Lung (tissue), 12 donors: ENCODE measurements around the gene SLCO2A1. TPM values are rescaled to one million over a fixed set of nuclear protein-coding genes. Genes with fewer than 3 reads are reported as not detected.

Experiments used
- ATAC-seq: fragments of 200-7000 bp; cut with Tn5 transposase; one replicate; pipeline ENCODE4 v1.9.1; 2020; ENCODE audit warnings: moderate number of reproducible peaks; ENCODE audit not compliant: insufficient read depth, low FRiP score
- DNase-seq, 3 donors: peaks; one replicate each; pipeline ENCODE4 v3.0.0-alpha.2; 2013 to 2017
- H3K27ac ChIP-seq, 2 donors: one replicate each; pipeline ENCODE4 v1.5.1; 2013; ENCODE audit warnings: mild to moderate bottlenecking in 2 of 2, moderate library complexity in 2 of 2, control low read depth in 1 of 2, inconsistent platforms in 1 of 2, low read depth in 1 of 2, low read length in 1 of 2
- H3K27me3 ChIP-seq, 3 donors: one replicate each; pipeline ENCODE4 v1.5.1; 2013; ENCODE audit warnings: low read length in 2 of 3; ENCODE audit not compliant: control insufficient read depth in 3 of 3, insufficient read depth in 3 of 3
- H3K36me3 ChIP-seq, 4 donors: one replicate each; pipeline ENCODE4 v1.5.1; 2013; ENCODE audit warnings: low read length in 4 of 4, mild to moderate bottlenecking in 1 of 4, moderate library complexity in 1 of 4; ENCODE audit not compliant: control insufficient read depth in 4 of 4, insufficient read depth in 4 of 4
- H3K4me1 ChIP-seq, 5 donors: one replicate each; pipeline ENCODE4 v1.5.1; 2013; ENCODE audit warnings: low read length in 5 of 5, mild to moderate bottlenecking in 2 of 5, moderate library complexity in 1 of 5; ENCODE audit not compliant: control insufficient read depth in 5 of 5, insufficient read depth in 5 of 5
- H3K4me3 ChIP-seq: one replicate; pipeline ENCODE4 v1.5.1; 2013; ENCODE audit warnings: mild to moderate bottlenecking, control low read depth, moderate library complexity
- H3K9ac ChIP-seq, 2 donors: one replicate each; pipeline ENCODE4 v1.5.1; 2013; ENCODE audit warnings: low read length in 2 of 2, control low read depth in 1 of 2; ENCODE audit not compliant: insufficient read depth in 1 of 2
- H3K9me3 ChIP-seq, 4 donors: one replicate each; pipeline ENCODE4 v1.5.1; 2013; ENCODE audit warnings: low read length in 3 of 4, mild to moderate bottlenecking in 1 of 4, moderate library complexity in 1 of 4; ENCODE audit not compliant: control insufficient read depth in 4 of 4, insufficient read depth in 3 of 4
- CTCF ChIP-seq: IDR thresholded peaks from 2 replicates; pipeline ENCODE4 v1.5.1; 2012; ENCODE audit warnings: mild to moderate bottlenecking; ENCODE audit errors: control extremely low read depth, extremely low read depth
- WGBS, 2 donors: extraction: QIAGEN DNeasy Blood & Tissue Kit; methylation state at CpG; one replicate each; pipeline ENCODE4 v1.1.7; 2013; 5-methylcytosine and 5-hydroxymethylcytosine counted together
- polyA plus RNA-seq, 2 donors: library from polyadenylated mRNA; stranded (reverse); fragments of 200-250 nt; gene quantifications; one replicate each; pipeline ENCODE4 v1.2.1, GENCODE V29; 2013
- total RNA-seq, 2 donors: library from RNA; depleted of rRNA in 1 of 2; stranded (reverse); fragments of >200 nt in 1 of 2; gene quantifications; one replicate each; pipeline ENCODE4 v1.2.1, GENCODE V29; 2014 to 2021
- donor health status: control.
- donor health status: control.
- donor health status: Bipolar disorder and iron deficiency.
- donor health status: healthy.
- donor health status: DM: yes; HTN: yes; CAD: no.

Gene SLCO2A1
- total and polyA plus RNA-seq, 4 donors, result 27.2 to 131 (median 42.7) TPM

DNA sequence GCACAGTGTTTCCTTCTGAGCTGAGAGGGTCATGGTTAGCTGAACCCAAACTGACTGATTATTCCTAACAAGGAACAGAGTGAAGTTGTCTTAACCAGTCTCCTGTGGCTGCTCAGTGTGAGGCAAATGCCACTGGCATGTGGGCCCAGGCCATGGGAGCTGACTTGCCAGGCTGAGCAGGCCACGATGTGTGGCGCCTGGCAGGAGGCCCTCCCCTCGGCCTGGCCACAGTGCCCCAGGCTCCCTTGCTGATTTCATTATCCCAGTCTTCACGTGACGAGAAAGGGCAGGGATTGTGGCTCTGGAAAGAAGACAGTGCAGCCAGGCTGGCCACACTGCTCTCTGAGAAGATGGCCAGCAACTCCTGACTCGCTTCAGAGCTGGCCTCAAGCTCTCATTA, 58.8 kb downstream of the SLCO2A1 start:
- H3K9me3 ChIP-seq, result peaks cover 0 to 3% (median 0%) of the 10 kb centered on the region in 4 donors
- DNase-seq (no peak), ATAC-seq (no peak)
- H3K4me1 ChIP-seq, result peaks cover 0 to 15% (median 0%) of the 10 kb centered on the region in 5 donors
- no peak overlapping the region for H3K27ac ChIP-seq
- H3K27me3 ChIP-seq, result no peaks in the 10 kb centered on the region
- TF ChIP-seq CTCF, result no peak
- no peak overlapping the region for H3K4me3 ChIP-seq
- 84 to 86% methylated on average over 6 of the region's 6 CpGs for WGBS, 2 donors
- H3K36me3 ChIP-seq, result peaks cover 0 to 7% (median 2%) of the 10 kb centered on the region in 4 donors
- no peak overlapping the region for H3K9ac ChIP-seq

GRCh38 chr3:133970339-133970738, 59.4 kb downstream of the SLCO2A1 start:
- H3K27ac ChIP-seq, result no peak overlapping the region
- H3K9ac ChIP-seq, result no peak overlapping the region
- DNase-seq (no peak), ATAC-seq (no peak)
- peaks cover 0 to 7% (median 2%) of the 10 kb centered on the region in 4 donors for H3K36me3 ChIP-seq
- H3K4me1 ChIP-seq, result peaks cover 0 to 17% (median 3%) of the 10 kb centered on the region in 5 donors
- no peaks in the 10 kb centered on the region for H3K27me3 ChIP-seq
- peaks cover 0 to 3% (median 0%) of the 10 kb centered on the region in 4 donors for H3K9me3 ChIP-seq
- no peak overlapping the region for H3K4me3 ChIP-seq
- 87 to 90% methylated on average over 5 of the region's 5 CpGs for WGBS, 2 donors
- TF ChIP-seq CTCF, result no peak

GRCh38 chr3:133967992-133968892, 61.5 kb downstream of the SLCO2A1 start:
- Histone ChIP-seq H3K27me3 (no peaks in the 10 kb centered on the region), H3K4me3 (no peak overlapping the region), H3K27ac (peak overlapping the region in 1 of 2 donors; percentile 45), H3K36me3 (peaks cover 0 to 4% (median 0%) of the 10 kb centered on the region in 4 donors), H3K9me3 (no peaks in the 10 kb centered on the region), H3K9ac (no peak overlapping the region), H3K4me1 (peaks cover 0 to 25% (median 5%) of the 10 kb centered on the region in 5 donors)
- DNase-seq (peak; percentile 42 to 78 (median 42)), ATAC-seq (no peak)
- WGBS, 2 donors, result 68 to 79% methylated on average over 15 of the region's 15 CpGs
- TF ChIP-seq CTCF, result no peak
